CD1c-positive myeloid dendritic cell (primary cell): ENCODE data around the gene PIR.
A peak's percentile ranks its signal among the peaks of the same experiment; 100 is the strongest.

ENCODE experiments used
- DNase-seq: peaks from one replicate; pipeline ENCODE4 v3.0.0-alpha.2; 2016; ENCODE audit errors: extremely low spot score

Gene PIR

DNA sequence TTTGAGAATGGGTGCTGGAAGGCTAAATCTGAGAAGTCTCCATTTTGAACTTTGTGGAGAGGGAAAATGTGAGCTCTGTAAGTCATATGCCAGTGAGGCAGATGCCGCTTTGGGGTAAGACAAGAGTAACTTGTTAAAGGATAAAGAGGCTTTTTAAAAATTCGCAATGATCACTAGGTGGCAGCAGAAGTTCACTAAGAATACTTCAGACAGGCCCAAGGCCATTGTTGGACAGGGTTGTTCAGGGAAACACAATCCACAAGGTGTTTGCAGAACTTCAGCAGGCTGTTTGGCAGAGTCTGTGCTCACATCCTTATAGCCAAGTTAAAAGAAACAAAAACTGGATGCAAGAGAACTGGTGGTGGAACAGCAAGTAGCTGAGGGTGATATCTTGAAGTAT lies 144.1 kb downstream of the PIR start:
- DNase-seq: peak; percentile 59

DNA sequence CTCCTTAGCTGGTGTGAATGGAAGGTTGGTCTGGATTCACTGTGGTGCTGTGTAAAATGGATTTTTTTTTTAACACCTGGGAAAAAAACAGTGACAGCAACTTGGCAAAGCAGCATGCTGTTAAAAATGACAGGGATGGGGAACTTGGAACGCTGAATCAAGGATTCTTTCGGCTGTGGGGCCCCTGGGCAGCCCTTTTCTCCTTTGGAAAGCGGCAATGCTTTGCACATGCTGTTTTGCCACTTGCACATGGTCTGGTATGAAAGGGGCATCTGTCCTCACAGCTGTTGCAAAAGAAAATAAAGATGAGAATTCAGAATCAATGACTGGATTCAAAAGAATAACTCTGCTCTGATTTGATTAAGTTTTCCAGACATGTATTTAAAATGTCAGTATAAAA lies 147.2 kb downstream of the PIR start:
- no peak for DNase-seq

DNA sequence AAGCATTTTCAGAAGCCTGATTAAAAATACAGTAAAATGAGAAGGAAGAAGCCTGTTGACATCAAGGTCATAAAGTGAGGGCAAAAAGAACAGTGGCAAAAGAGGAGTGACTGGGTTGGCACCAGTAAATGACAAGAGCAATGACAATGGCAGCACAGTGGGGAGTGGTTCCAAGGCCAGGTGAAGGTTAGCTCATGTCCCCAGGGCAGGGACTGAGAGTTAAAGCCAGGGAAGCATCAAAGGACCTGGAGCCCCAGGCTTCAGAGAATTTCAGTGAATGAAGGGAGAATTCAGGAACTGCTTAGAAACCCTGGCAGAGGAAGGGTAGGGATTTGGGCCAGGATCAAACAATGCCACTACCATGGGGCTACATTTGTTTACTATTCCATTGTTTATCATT lies 149.0 kb downstream of the PIR start:
- no peak for DNase-seq

DNA sequence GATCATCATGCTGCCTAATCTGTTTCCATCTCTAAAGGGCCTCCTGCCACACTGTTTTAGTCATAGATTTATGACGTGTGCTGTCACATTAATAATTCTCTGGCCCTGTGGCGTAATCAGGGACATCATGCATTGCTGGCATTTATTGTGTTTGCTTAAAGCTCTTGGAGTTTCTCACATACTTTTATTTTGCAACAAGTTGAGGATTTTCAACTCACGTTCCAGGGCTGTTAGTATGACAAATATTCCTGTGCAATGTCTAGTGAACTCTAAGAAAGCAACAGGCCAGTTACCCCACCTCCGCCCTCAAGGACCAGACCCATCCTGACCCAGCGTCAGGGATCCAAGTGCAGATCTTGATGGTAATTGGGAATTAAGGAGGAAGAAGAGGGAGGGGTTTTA lies 150.1 kb downstream of the PIR start:
- no peak for DNase-seq

DNA sequence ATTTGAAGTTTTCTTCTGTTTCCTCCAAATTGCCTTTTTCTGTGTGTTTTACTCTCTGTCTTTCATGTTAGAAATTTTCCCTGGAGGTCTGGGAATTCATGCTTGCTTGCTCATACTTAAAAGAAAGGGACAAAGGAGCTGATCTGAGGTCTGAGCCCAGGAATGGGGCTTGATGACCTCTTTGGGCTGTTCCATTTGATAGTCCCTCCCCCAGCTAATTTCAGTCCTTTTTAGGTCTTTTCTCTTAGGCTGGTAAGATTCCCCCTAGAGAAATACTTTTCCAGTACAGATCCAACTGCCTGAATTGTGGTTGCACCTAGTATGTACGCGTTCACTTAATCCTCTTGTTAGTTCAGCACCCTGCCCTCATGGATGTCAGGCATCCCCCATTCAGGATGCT lies 152.3 kb downstream of the PIR start:
- DNase-seq: no peak

DNA sequence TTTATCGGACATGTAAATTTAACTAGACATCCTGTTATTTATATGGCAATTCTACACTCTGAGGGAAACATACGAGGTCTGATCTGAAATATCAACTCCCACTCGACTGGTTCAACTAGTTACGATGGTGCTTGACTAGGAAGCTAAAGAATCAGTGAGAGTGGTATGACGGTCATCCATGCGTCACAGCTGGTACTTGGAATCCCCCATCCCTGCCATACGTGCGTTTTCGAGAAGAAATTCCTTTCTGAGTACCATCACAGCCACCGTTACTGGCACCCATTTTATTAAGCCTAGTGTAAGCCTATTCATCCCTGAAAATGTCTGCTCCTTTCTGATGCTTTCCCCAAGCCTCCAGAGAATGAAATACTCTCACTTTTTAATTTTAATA lies 157.1 kb downstream of the PIR start:
- peak; percentile 64 for DNase-seq

DNA sequence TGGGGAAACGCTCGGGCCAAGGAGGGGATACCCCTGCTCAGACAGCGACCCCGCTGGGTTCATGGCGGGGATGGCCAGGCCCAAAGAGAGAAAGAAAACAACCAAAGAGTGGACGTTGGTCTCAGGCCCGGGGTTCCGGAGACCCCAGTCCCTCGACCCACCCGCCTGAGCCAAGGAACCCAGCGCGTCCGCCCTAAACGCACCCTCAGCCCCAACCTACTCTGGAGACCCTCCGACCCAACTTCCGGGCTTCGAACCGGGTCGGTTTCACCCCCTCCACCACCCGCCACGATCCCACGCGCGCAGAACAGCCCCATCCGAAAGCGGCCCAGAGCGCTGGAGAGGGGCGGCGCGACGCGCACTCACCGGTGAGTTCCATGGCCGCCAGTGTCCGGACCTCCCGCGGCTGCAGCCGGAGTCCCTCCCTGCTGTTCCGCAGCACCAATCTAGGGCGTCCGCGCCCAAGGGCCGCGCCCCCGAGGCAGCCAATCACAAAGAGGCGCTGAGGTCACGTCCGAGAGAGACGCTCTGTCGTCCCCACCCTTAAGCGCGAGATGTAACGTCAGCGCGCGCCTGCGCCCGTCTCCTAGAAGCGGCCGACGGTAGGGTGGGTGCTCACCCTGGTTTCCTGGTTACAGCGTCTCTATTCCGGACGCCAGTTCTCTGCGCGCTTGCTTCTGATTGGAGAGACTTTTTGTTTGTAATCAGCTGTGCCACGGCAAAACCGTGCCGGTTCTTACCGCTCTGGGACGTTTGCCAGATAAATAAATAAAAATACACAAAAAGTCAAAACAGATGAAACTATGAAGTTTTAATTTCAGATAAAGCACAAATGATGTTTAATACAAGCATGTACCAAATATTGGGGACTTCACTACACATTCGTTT lies 157.8 kb downstream of the PIR start, which contains the start of gene PIGA:
TSS of gene PIGA (minus strand) at position 389 of the 888 bp plus-strand sequence. CDS start 3,593 bp downstream, outside the sequence.
- DNase-seq: peak; percentile 96
